Measurements from ENCODE around the gene CTNNBL1.
"Not testable (repeated sequence)": the region's sequence is repeated elsewhere in the genome, so short reads cannot be mapped to it uniquely, and the experiment has no call there.

The CTNNBL1 gene

GRCh38 chr20:37823296-37823980, 129.6 kb downstream of the CTNNBL1 start:
- no peak for DNase-seq

- no peak for DNase-seq
Measured at GRCh38 chr20:37827605-37828004, 133.8 kb downstream of the CTNNBL1 start.

- no peak for DNase-seq
Measured at GRCh38 chr20:37828684-37829083, 134.9 kb downstream of the CTNNBL1 start.

GRCh38 chr20:37829128-37829527, 135.3 kb downstream of the CTNNBL1 start:
- DNase-seq, result no peak

GRCh38 chr20:37833221-37833896, 139.5 kb downstream of the CTNNBL1 start:
- DNase-seq, result no peak

GRCh38 chr20:37836926-37837325, 143.1 kb downstream of the CTNNBL1 start:
- no peak for DNase-seq

- DNase-seq, result no peak
Measured at GRCh38 chr20:37837924-37838323, 144.1 kb downstream of the CTNNBL1 start.

- DNase-seq, result no peak
Measured at GRCh38 chr20:37838769-37839431, 145.1 kb downstream of the CTNNBL1 start.

GRCh38 chr20:37839432-37839827, 145.6 kb downstream of the CTNNBL1 start:
- DNase-seq, result no peak

- DNase-seq, result no peak
Measured at GRCh38 chr20:37839955-37840354, 146.1 kb downstream of the CTNNBL1 start.

GRCh38 chr20:37841389-37841788, 147.6 kb downstream of the CTNNBL1 start:
- DNase-seq, result no peak

GRCh38 chr20:37841971-37842370, 148.1 kb downstream of the CTNNBL1 start:
- DNase-seq, result no peak

GRCh38 chr20:37845241-37845681, 151.4 kb downstream of the CTNNBL1 start:
- no peak for DNase-seq

GRCh38 chr20:37845878-37846277, 152.0 kb downstream of the CTNNBL1 start:
- DNase-seq, result no peak

- no peak for DNase-seq
Measured at GRCh38 chr20:37846573-37846972, 152.7 kb downstream of the CTNNBL1 start.

- DNase-seq, result no peak
Measured at GRCh38 chr20:37848706-37849105, 154.9 kb downstream of the CTNNBL1 start.

- no peak for DNase-seq
Measured at GRCh38 chr20:37849156-37849555, 155.3 kb downstream of the CTNNBL1 start.

GRCh38 chr20:37849566-37849965, 155.7 kb downstream of the CTNNBL1 start:
- DNase-seq, result no peak

- DNase-seq, result no peak
Measured at GRCh38 chr20:37850036-37850592, 156.3 kb downstream of the CTNNBL1 start.

- no peak for DNase-seq
Measured at GRCh38 chr20:37850724-37851355, 157.0 kb downstream of the CTNNBL1 start.

- DNase-seq, result no peak
Measured at GRCh38 chr20:37852666-37853065, 158.8 kb downstream of the CTNNBL1 start.

GRCh38 chr20:37853823-37854375, 160.1 kb downstream of the CTNNBL1 start:
- DNase-seq, result no peak

- not testable (repeated sequence) for DNase-seq
Measured at GRCh38 chr20:37856034-37856433, 162.2 kb downstream of the CTNNBL1 start.

Measured in CD4-positive, alpha-beta T cell treated with Interferon alpha-2 for 1 hour (primary cell).